ENCODE results near the gene CSMD2. TPM values are rescaled to one million over a fixed set of nuclear protein-coding genes. Genes with fewer than 3 reads are reported as not detected.

CSMD2 gene
- total RNA-seq, 1 donor from 2014 or later = 0.98 TPM

- H3K4me3 ChIP-seq (ENCODE audit: low read depth, low read length) = no peak overlapping the region
- no peak for TF ChIP-seq CTCF (conservative IDR thresholded peaks at IDR 0.05; ENCODE audit: low read depth, low read length)
- DNase-seq (ENCODE audit: low read depth) = no peak
These were observed 265.3 kb downstream of the CSMD2 start for GRCh38 chr1:33899746-33900145.

GRCh38 chr1:33898881-33899280 lies 266.1 kb downstream of the CSMD2 start:
- H3K4me3 ChIP-seq (ENCODE audit: low read depth, low read length) = no peak overlapping the region
- TF ChIP-seq CTCF (conservative IDR thresholded peaks at IDR 0.05; ENCODE audit: low read depth, low read length) = no peak

GRCh38 chr1:33898406-33898805 lies 266.6 kb downstream of the CSMD2 start:
- H3K4me3 ChIP-seq (ENCODE audit: low read depth, low read length) = no peak overlapping the region
- DNase-seq (ENCODE audit: low read depth) = no peak
- no peak for TF ChIP-seq CTCF (conservative IDR thresholded peaks at IDR 0.05; ENCODE audit: low read depth, low read length)

More at GRCh38 chr1:33898881-33899280, 266.1 kb downstream of the CSMD2 start:
- no peak for DNase-seq (ENCODE audit: low read depth)

GRCh38 chr1:33897092-33897725 lies 267.8 kb downstream of the CSMD2 start:
- DNase-seq (ENCODE audit: low read depth) = no peak
- no peak for TF ChIP-seq CTCF (conservative IDR thresholded peaks at IDR 0.05; ENCODE audit: low read depth, low read length)
- H3K4me3 ChIP-seq (ENCODE audit: low read depth, low read length) = no peak overlapping the region

DNA sequence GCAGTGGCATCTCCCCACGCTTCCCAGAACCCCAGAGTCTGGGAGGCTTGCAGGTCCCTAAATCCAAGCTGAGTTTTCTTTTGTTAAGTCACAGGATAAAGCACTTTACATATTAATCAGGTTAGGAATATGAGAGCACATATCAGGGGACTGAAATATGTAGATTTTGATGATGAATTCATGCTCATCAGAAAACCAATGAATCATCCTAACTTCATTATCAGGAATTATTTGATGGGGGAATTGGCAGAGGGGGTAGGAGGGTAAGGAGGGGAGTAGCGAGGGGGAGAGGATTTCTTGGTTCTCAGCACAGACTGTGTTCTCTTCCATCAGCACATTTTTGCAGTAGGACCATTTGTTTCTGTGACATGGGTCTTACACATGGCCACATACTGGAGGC lies 269.1 kb downstream of the CSMD2 start:
- DNase-seq (ENCODE audit: low read depth) = no peak
- no peak for TF ChIP-seq CTCF (conservative IDR thresholded peaks at IDR 0.05; ENCODE audit: low read depth, low read length)
- H3K4me3 ChIP-seq (ENCODE audit: low read depth, low read length) = no peak overlapping the region

DNA sequence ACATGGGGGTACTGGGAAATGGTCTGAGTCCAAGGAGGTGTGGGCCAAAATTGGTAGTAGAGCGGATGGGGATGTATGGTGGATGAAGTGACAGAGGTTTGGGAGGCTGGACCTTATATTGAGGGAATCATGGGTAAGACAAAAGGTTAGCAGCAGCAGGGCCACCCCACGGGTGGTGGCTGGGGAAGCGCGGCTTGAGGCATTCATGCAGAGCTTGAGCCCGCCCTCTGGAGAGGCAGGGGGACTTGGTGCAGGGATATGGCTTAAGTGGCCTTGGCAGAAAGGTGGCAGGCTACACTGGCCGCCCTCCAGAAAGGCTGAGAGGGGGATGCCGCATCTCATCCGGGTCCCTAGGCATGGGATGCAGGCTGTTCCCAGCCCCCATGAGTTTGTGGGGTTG lies 269.6 kb downstream of the CSMD2 start:
- DNase-seq (ENCODE audit: low read depth) = no peak
- no peak for TF ChIP-seq CTCF (conservative IDR thresholded peaks at IDR 0.05; ENCODE audit: low read depth, low read length)
- H3K4me3 ChIP-seq (ENCODE audit: low read depth, low read length) = no peak overlapping the region

GRCh38 chr1:33893147-33893830 lies 271.7 kb downstream of the CSMD2 start:
- H3K4me3 ChIP-seq (ENCODE audit: low read depth, low read length) = no peak overlapping the region

More at GRCh38 chr1:33893147-33893830, 271.7 kb downstream of the CSMD2 start:
- TF ChIP-seq CTCF (conservative IDR thresholded peaks at IDR 0.05; ENCODE audit: low read depth, low read length) = no peak
- peak; percentile 18 for DNase-seq (ENCODE audit: low read depth)
